GM18519 (cell line): ENCODE results near the gene NBPF10.
"Not testable (repeated sequence)": the region's sequence is repeated elsewhere in the genome, so short reads cannot be mapped to it uniquely, and the experiment has no call there.

Source experiments
- ATAC-seq: cut with Tn5 transposase; IDR thresholded peaks from one replicate; pipeline ENCODE4 v1.9.1; 2021; ENCODE audit warnings: mild to moderate bottlenecking, moderate library complexity; ENCODE audit not compliant: unreplicated experiment, low FRiP score

Gene NBPF10, protein sequence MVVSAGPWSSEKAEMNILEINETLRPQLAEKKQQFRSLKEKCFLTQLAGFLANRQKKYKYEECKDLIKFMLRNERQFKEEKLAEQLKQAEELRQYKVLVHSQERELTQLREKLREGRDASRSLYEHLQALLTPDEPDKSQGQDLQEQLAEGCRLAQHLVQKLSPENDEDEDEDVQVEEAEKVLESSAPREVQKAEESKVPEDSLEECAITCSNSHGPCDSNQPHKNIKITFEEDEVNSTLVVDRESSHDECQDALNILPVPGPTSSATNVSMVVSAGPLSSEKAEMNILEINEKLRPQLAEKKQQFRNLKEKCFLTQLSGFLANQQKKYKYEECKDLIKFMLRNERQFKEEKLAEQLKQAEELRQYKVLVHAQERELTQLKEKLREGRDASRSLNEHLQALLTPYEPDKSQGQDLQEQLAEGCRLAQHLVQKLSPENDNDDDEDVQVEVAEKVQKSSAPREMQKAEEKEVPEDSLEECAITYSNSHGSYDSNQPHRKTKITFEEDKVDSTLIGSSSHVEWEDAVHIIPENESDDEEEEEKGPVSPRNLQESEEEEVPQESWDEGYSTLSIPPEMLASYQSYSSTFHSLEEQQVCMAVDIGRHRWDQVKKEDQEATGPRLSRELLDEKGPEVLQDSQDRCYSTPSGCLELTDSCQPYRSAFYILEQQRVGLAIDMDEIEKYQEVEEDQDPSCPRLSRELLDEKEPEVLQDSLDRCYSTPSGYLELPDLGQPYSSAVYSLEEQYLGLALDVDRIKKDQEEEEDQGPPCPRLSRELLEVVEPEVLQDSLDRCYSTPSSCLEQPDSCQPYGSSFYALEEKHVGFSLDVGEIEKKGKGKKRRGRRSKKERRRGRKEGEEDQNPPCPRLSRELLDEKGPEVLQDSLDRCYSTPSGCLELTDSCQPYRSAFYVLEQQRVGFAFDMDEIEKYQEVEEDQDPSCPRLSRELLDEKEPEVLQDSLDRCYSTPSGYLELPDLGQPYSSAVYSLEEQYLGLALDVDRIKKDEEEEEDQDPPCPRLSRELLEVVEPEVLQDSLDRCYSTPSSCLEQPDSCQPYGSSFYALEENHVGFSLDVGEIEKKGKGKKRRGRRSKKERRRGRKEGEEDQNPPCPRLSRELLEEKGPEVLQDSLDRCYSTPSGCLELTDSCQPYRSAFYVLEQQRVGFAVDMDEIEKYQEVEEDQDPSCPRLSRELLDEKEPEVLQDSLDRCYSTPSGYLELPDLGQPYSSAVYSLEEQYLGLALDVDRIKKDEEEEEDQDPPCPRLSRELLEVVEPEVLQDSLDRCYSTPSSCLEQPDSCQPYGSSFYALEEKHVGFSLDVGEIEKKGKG (N-terminal part only)

DNA sequence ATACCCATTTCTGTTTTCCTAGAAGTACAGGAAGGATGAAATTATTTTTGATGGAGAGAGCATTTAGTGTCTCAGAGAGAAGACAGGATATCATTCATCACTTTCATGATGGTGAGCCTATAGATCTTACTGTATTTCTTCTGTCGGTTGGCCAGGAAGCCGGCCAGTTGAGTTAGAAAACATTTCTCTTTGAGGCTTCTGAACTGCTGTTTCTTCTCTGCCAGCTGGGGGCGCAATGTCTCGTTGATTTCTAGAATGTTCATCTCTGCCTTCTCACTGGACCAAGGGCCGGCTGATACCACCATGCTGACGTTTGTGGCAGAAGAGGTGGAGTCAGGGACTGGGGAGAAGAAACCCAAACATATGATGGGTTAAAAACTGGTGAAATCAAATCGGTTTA is at the start of gene NBPF10:
Gene NBPF10, minus strand, starts transcription at position 340 of the 400 bp plus-strand sequence. Its CDS starts 35 bp downstream, at position 305.
- not testable (repeated sequence) for ATAC-seq

DNA sequence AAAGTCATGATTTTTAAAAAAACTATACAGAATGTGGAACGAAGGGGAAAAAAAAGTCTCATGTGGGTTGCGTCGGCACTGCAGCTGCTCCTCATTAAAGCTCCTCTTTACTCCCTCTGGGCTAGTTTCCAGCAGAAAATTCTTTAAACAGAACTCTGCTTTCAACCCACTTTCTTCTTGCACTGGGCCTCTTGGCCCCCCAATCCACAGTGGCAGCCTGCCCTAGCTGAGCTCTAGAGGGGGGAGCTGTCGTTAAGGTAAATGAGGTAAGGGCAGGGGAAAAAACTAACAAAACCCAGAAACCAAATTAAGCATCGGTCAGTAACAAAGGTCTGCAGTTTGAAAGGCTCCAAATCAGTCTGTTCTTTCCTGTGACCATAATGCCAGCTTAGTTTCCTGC is 29.9 kb upstream of the NBPF10 start:
- not testable (repeated sequence) for ATAC-seq

DNA sequence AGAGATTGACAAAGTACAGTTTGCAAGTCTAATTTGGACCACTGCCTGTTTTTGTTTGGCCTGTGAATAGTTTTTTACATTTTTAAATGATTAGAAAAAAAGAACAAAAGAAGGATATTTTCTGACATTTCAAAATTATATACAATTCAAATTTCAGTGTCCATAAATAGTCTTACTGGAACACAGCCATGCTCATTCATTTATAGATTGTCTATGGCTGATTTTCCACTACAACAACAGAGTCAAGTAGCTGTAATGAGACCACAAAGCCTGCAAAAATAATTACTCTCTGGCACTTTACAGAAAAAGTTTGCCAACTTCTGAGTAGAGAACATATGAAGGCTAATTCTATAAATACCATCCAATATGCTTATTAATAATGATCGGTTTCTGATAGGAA is 23.1 kb upstream of the NBPF10 start:
- ATAC-seq: not testable (repeated sequence)

DNA sequence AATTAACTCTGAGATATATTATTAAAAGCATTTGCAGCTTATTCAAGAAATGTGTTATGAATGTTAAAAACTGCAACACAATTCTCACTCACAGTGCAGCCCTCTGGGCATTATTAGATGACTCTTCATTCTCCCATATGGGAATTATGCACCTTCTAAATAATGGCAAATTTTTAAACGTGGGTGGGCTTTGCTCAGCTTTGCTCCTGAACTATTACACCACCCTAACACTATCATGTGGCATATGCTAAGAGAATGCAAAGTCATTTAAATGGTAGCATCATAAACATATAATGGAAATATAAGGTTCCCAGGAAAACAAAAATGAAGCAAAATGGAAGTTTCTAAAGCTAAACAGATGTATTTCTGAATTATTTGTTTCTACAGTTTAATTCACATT is 22.7 kb upstream of the NBPF10 start:
- not testable (repeated sequence) for ATAC-seq
